Endothelial cell of umbilical vein (primary cell): ENCODE data around the gene SPTBN4. TPM values are rescaled to one million over a fixed set of nuclear protein-coding genes. Genes with fewer than 3 reads are reported as not detected.

Experiments
- BruUV-seq: library from RNA; stranded (reverse); fragments of 400-500 nt; replicated peaks from 2 replicates; lab custom pipeline; 2021; lab: Mats Ljungman, UMichigan
- CTCF ChIA-PET: fragments of 300-600, 350-600 bp; sonication (Branson Sonifier 250); formaldehyde crosslinking; loops from one replicate; lab custom pipeline; 2021; ENCODE audit warnings: antibody characterized with exemption, inconsistent platforms; lab: Charles Lee
- POLR2A ChIA-PET: fragments of 300-600, 350-600 bp; sonication (Branson Sonifier 250); formaldehyde crosslinking; loops from one replicate; lab custom pipeline; 2021; ENCODE audit warnings: antibody characterized with exemption, inconsistent platforms; lab: Charles Lee
- DNase-seq: peaks from one replicate; pipeline ENCODE4 v3.0.0-alpha.2; 2011; ENCODE audit warnings: low read depth, low spot score
- FAIRE-seq: peaks from 2 replicates; lab custom pipeline; 2011; peaks lifted over from hg19 to GRCh38; lab: Jason Lieb, UNC
- H2AFZ ChIP-seq: 2 replicates; pipeline ENCODE4 v1.6.0; 2012; ENCODE audit warnings: low read depth, low read length, control low read depth, inconsistent platforms
- H3K27ac ChIP-seq: 2 replicates; pipeline ENCODE4 v1.5.1; 2011; ENCODE audit warnings: low read depth, mild to moderate bottlenecking, control low read depth, low read length, moderate library complexity; ENCODE audit not compliant: insufficient read depth
- H3K27me3 ChIP-seq, 2 experiments: 2 replicates each; pipeline versions ENCODE4 v1.6.0 to v1.6.1; 2011; ENCODE audit warnings: low read length in 2 of 2, mixed read lengths in 1 of 2; ENCODE audit not compliant: control insufficient read depth in 2 of 2, insufficient read depth in 2 of 2
- H3K36me3 ChIP-seq, 2 experiments: 2 replicates in 1 of 2; 3 replicates in 1 of 2; pipeline ENCODE4 v1.5.1; 2011; ENCODE audit warnings: low read length in 2 of 2, mild to moderate bottlenecking in 1 of 2, moderate library complexity in 1 of 2; ENCODE audit not compliant: control insufficient read depth in 2 of 2, insufficient read depth in 2 of 2; ENCODE audit errors: extremely low read depth in 1 of 2
- H3K4me1 ChIP-seq: 3 replicates; pipeline ENCODE4 v1.5.1; 2011; ENCODE audit warnings: mild to moderate bottlenecking, low read length; ENCODE audit not compliant: control insufficient read depth, insufficient read depth; ENCODE audit errors: extremely low read depth
- H3K4me2 ChIP-seq: 2 replicates; pipeline ENCODE4 v1.6.1; 2011; ENCODE audit warnings: low read length, control low read depth, mixed read lengths; ENCODE audit not compliant: insufficient read depth
- H3K4me3 ChIP-seq, 3 experiments: fragments of 200-600 bp in 1 of 3; sonication (generic), shearing (Covaris generic) in 1 of 3; replicated peaks in 1 of 3; 2 replicates each; pipeline ENCODE4 v1.5.1; 2011 to 2016; ENCODE audit warnings: control low read depth in 3 of 3, low read length in 3 of 3, mild to moderate bottlenecking in 2 of 3, inconsistent platforms in 1 of 3, low read depth in 1 of 3, moderate library complexity in 1 of 3; ENCODE audit not compliant: insufficient read depth in 1 of 3
- H3K79me2 ChIP-seq: 2 replicates; pipeline ENCODE4 v1.6.0; 2012; ENCODE audit warnings: low read length, inconsistent platforms; ENCODE audit not compliant: control insufficient read depth, insufficient read depth
- H3K9ac ChIP-seq: replicated peaks from 2 replicates; pipeline ENCODE3; 2011; ENCODE audit warnings: low read length, control low read depth; ENCODE audit not compliant: insufficient read depth; ENCODE audit errors: extremely low read depth
- H3K9me1 ChIP-seq: replicated peaks from 3 replicates; pipeline ENCODE4 v1.6.0; 2011; ENCODE audit warnings: mild to moderate bottlenecking, low read length; ENCODE audit not compliant: control insufficient read depth, insufficient read depth; ENCODE audit errors: extremely low read depth
- H3K9me3 ChIP-seq: replicated peaks from 2 replicates; pipeline ENCODE4 v1.5.1; 2012; ENCODE audit warnings: low read length, inconsistent platforms; ENCODE audit not compliant: control insufficient read depth, insufficient read depth
- H4K20me1 ChIP-seq: replicated peaks from 2 replicates; pipeline ENCODE3; 2011; ENCODE audit warnings: mild to moderate bottlenecking, low read length; ENCODE audit not compliant: control insufficient read depth, insufficient read depth; ENCODE audit errors: extremely low read depth
- CTCF ChIP-seq, 2 donors: IDR thresholded peaks; 1 replicate in 1 of 2; 2 replicates in 1 of 2; pipeline ENCODE4 v1.5.1; 2011; ENCODE audit warnings: low read length in 2 of 2, mild to moderate bottlenecking in 2 of 2, moderate library complexity in 2 of 2, control low read depth in 1 of 2, inconsistent platforms in 1 of 2, low read depth in 1 of 2; ENCODE audit not compliant: insufficient read depth in 1 of 2; ENCODE audit errors: extremely low read depth in 1 of 2
- EZH2 ChIP-seq: IDR thresholded peaks from 2 replicates; pipeline ENCODE4 v1.6.1; 2012; ENCODE audit warnings: borderline replicate concordance, low read depth, mild to moderate bottlenecking, moderate library complexity, low read length, inconsistent platforms; ENCODE audit not compliant: severe bottlenecking
- FOS ChIP-seq: IDR thresholded peaks from 2 replicates; pipeline ENCODE4 v1.6.1; 2011; ENCODE audit warnings: mild to moderate bottlenecking, low read length, moderate library complexity, borderline replicate concordance; ENCODE audit not compliant: insufficient read depth
- GATA2 ChIP-seq: IDR thresholded peaks from 2 replicates; pipeline ENCODE4 v1.7.0; 2011; ENCODE audit warnings: low read depth, mild to moderate bottlenecking, moderate library complexity, mixed read lengths, low read length; ENCODE audit not compliant: insufficient read length, insufficient read depth
- JUN ChIP-seq: IDR thresholded peaks from 2 replicates; pipeline ENCODE4 v1.6.1; 2011; ENCODE audit warnings: borderline replicate concordance, low read depth; ENCODE audit not compliant: insufficient read length, insufficient read depth
- MAX ChIP-seq: IDR thresholded peaks from 2 replicates; pipeline ENCODE4 v1.6.1; 2011; ENCODE audit not compliant: insufficient read depth, insufficient read length
- MYC ChIP-seq: IDR thresholded peaks from one replicate; pipeline ENCODE4 v1.6.1; 2011; ENCODE audit warnings: mild to moderate bottlenecking, low read depth, low read length
- POLR2A ChIP-seq: IDR thresholded peaks from 2 replicates; pipeline ENCODE4 v1.6.1; 2012; ENCODE audit warnings: low read depth, mild to moderate bottlenecking, control low read depth, low read length
- POLR2AphosphoS5 ChIP-seq: IDR thresholded peaks from 2 replicates; pipeline ENCODE4 v1.6.1; 2012; ENCODE audit warnings: low read depth, mild to moderate bottlenecking, control low read depth, low read length, moderate library complexity; ENCODE audit not compliant: insufficient read depth
- dilution Hi-C: fragments of 300-500 bp; cut with MboI; formaldehyde crosslinking; loops from one replicate; pipeline ENCODE4 v1.15.0; 2019; ENCODE audit warnings: low sequenced_read_pairs; ENCODE audit not compliant: extremely low pct_ligation_motif_present
- intact Hi-C: fragments of 100-400 bp; cut with micrococcal nuclease; formaldehyde crosslinking; loops from one replicate; pipeline ENCODE4 v1.10.0; 2022
- polyA plus RNA-seq, 4 experiments: library from polyadenylated mRNA; depleted of rRNA in 3 of 4; stranded (reverse) in 3 of 4; unstranded in 1 of 4; fragments of >200 nt; gene quantifications; 2 replicates each; pipeline versions ENCODE4 v1.2.1 to v1.2.3, GENCODE V29; 2011 to 2012; ENCODE audit warnings: missing spikeins in 1 of 4
- total RNA-seq: library from RNA; stranded (reverse); gene quantifications from 2 replicates; pipeline ENCODE4 v1.2.3, GENCODE V29; 2021

The SPTBN4 gene
- total and polyA plus RNA-seq, 2 donors (not counting 3 experiments of a cell fraction or from before 2014, with no cell fraction given), result 0.33 TPM; not detected in 1

GRCh38 chr19:40571831-40572495 is 105.2 kb downstream of the SPTBN4 start:
- dilution Hi-C loops, result no loop called here
- POLR2A ChIA-PET, result no interaction called here

More at GRCh38 chr19:40571831-40572495, 105.2 kb downstream of the SPTBN4 start:
- intact Hi-C loops, result loop anchor here (2.0 kb wide), 1 partner anchor 23 kb away; no protein-coding TSS in a partner anchor
- H3K36me3 ChIP-seq, result no peaks in the 10 kb centered on the region
- TF ChIP-seq CTCF (IDR thresholded peaks at IDR 0.05; ENCODE audit: extremely low read depth in 1 of 2, insufficient read depth in 1 of 2, low read depth in 1 of 2, low read length in 2 of 2) (no peak), EZH2 (no peak), FOS (no peak), JUN (no peak), GATA2 (no peak), POLR2AphosphoS5 (no peak), MAX (no peak), MYC (no peak), POLR2A (no peak)
- no peak overlapping the region for H3K27ac ChIP-seq
- no peak for FAIRE-seq
- H3K4me1 ChIP-seq, result peaks cover 7% of the 10 kb centered on the region
- H4K20me1 ChIP-seq, result no peaks in the 10 kb centered on the region
- no peak overlapping the region for H3K9ac ChIP-seq
- H2AFZ ChIP-seq, result no peak overlapping the region
- H3K9me1 ChIP-seq, result no peaks in the 10 kb centered on the region
- peaks cover 17% of the 10 kb centered on the region in 2 experiments for H3K27me3 ChIP-seq
- H3K4me2 ChIP-seq, result no peak overlapping the region
- H3K9me3 ChIP-seq, result no peaks in the 10 kb centered on the region
- BruUV-seq, result no TSS peak
- H3K79me2 ChIP-seq, result no peaks in the 10 kb centered on the region
- CTCF ChIA-PET, result interaction anchor here (3.6 kb wide), 1 partner anchor 31 kb away, joined by 16 read pairs; no protein-coding TSS in a partner anchor
- no peak overlapping the region for H3K4me3 ChIP-seq
- no peak for DNase-seq
